Measurements from ENCODE around the gene TCF4. TPM values are rescaled to one million over a fixed set of nuclear protein-coding genes. Genes with fewer than 3 reads are reported as not detected.

The TCF4 gene
- total RNA-seq, 1 donor from 2014 or later, result 7.2 TPM

DNA sequence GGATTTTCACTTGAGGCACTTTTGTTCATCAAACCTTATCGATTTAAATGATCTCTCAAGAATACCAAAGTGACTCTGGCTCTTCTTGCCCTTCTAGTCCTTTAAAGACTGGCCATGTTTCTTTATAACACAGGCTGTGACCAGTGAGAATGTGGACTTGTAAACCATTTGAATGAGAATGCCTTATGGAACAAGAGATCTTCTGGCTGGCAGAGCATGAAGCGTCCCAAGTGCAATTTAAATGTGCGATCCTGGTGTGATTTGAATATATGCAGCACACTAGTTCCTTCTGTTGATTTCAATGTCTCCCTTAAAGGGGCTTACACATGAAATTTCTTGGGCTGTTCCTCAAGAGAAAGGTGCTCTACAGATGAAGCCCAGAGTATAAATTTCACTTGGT, 366.4 kb downstream of the TCF4 start:
- no peak for DNase-seq (ENCODE audit: low read depth)
- no peak for TF ChIP-seq CTCF (conservative IDR thresholded peaks at IDR 0.05; ENCODE audit: low read depth, low read length)
- no peak overlapping the region for H3K4me3 ChIP-seq (ENCODE audit: low read depth, low read length)

- H3K4me3 ChIP-seq (ENCODE audit: low read depth, low read length), result no peak overlapping the region
- no peak for TF ChIP-seq CTCF (conservative IDR thresholded peaks at IDR 0.05; ENCODE audit: low read depth, low read length)
- DNase-seq (ENCODE audit: low read depth), result no peak
These were observed 367.5 kb downstream of the TCF4 start for GRCh38 chr18:55220523-55220922.

- DNase-seq (ENCODE audit: low read depth), result no peak
- H3K4me3 ChIP-seq (ENCODE audit: low read depth, low read length), result no peak overlapping the region
- no peak for TF ChIP-seq CTCF (conservative IDR thresholded peaks at IDR 0.05; ENCODE audit: low read depth, low read length)
These were observed 368.2 kb downstream of the TCF4 start for GRCh38 chr18:55219823-55220222.

DNA sequence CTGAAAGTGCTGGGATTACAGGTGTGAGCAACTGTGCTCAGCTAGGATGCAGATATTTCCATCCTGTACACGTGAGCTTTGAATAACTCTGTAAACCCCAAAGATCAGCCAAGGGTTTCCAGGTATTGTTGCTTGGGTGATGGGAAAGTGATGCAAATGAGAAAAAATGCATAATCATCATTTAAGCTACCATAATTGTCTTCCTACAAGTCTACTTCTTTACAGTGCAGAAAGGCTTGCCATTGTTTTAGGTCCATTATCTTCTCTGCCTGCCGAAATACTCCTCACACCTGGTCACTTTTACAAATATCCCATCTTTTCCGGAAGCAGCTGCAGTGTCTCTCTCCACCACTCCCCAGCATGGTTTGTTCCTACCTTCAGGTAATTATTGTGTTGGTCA, 368.9 kb downstream of the TCF4 start:
- no peak for TF ChIP-seq CTCF (conservative IDR thresholded peaks at IDR 0.05; ENCODE audit: low read depth, low read length)
- no peak overlapping the region for H3K4me3 ChIP-seq (ENCODE audit: low read depth, low read length)
- DNase-seq (ENCODE audit: low read depth), result no peak

GRCh38 chr18:55214969-55215368, 373.0 kb downstream of the TCF4 start:
- no peak for TF ChIP-seq CTCF (conservative IDR thresholded peaks at IDR 0.05; ENCODE audit: low read depth, low read length)
- no peak for DNase-seq (ENCODE audit: low read depth)
- H3K4me3 ChIP-seq (ENCODE audit: low read depth, low read length), result no peak overlapping the region

DNA sequence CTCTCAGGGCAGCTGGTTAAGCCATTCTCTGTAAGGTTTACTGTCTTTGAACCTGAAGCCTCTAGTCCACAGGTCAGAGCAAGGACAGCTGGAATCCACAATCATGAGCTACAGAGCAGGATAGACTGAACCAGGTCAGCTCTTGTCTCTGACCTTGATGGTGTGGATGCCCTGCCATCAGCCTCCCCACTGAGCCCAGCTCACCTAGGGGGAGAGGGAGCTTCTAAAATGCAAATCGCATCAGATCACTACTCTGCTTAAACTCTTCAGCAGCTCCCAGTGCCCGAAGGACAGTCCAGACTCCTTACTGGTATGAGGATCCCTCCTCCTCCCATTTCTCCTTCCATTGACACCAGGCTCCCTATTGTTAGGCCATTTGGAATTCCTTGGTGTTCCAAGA, 373.5 kb downstream of the TCF4 start:
- DNase-seq (ENCODE audit: low read depth), result no peak
- no peak overlapping the region for H3K4me3 ChIP-seq (ENCODE audit: low read depth, low read length)
- no peak for TF ChIP-seq CTCF (conservative IDR thresholded peaks at IDR 0.05; ENCODE audit: low read depth, low read length)

GRCh38 chr18:55213586-55213985, 374.4 kb downstream of the TCF4 start:
- no peak overlapping the region for H3K4me3 ChIP-seq (ENCODE audit: low read depth, low read length)
- TF ChIP-seq CTCF (conservative IDR thresholded peaks at IDR 0.05; ENCODE audit: low read depth, low read length), result no peak
- DNase-seq (ENCODE audit: low read depth), result no peak

All from epithelial cell of proximal tubule (primary cell).